ENCODE results near the gene MYH7B.
A peak's percentile ranks its signal among the peaks of the same experiment; 100 is the strongest.

The MYH7B gene

GRCh38 chr20:34994509-34995131, 39.0 kb downstream of the MYH7B start:
- no peak for DNase-seq

- no peak for DNase-seq
Measured at GRCh38 chr20:34995192-34995591, 39.5 kb downstream of the MYH7B start.

GRCh38 chr20:34995696-34996095, 40.0 kb downstream of the MYH7B start:
- DNase-seq: no peak

- no peak for DNase-seq
Measured at GRCh38 chr20:34996243-34997028, 40.8 kb downstream of the MYH7B start.

- DNase-seq: peak; percentile 28
Measured at GRCh38 chr20:34997131-34997561, 41.5 kb downstream of the MYH7B start.

GRCh38 chr20:34997774-34998173, 42.1 kb downstream of the MYH7B start:
- no peak for DNase-seq

- no peak for DNase-seq
Measured at GRCh38 chr20:34998331-34998950, 42.8 kb downstream of the MYH7B start.

GRCh38 chr20:34999021-34999451, 43.4 kb downstream of the MYH7B start:
- no peak for DNase-seq

GRCh38 chr20:34999782-35000181, 44.1 kb downstream of the MYH7B start:
- DNase-seq: no peak

GRCh38 chr20:35000311-35000921, 44.7 kb downstream of the MYH7B start:
- no peak for DNase-seq

GRCh38 chr20:35000922-35001595, 45.4 kb downstream of the MYH7B start:
- DNase-seq: no peak

GRCh38 chr20:35001596-35002362, 46.1 kb downstream of the MYH7B start:
- DNase-seq: no peak

GRCh38 chr20:35002426-35003210, 47.0 kb downstream of the MYH7B start:
- DNase-seq: no peak

- DNase-seq: no peak
Measured at GRCh38 chr20:35003211-35004031, 47.8 kb downstream of the MYH7B start.

GRCh38 chr20:35004051-35004725, 48.5 kb downstream of the MYH7B start:
- no peak for DNase-seq

GRCh38 chr20:35004749-35005462, 49.2 kb downstream of the MYH7B start:
- no peak for DNase-seq
